HG02884 (cell line): Measurements from ENCODE around the gene LRIT2.

Experiments
- ATAC-seq: cut with Tn5 transposase; IDR thresholded peaks from one replicate; pipeline ENCODE4 v1.9.1; 2021; ENCODE audit warnings: mild to moderate bottlenecking, moderate library complexity; ENCODE audit not compliant: unreplicated experiment

The LRIT2 gene

GRCh38 chr10:84225427-84226173 is at the start of gene LRIT2:
TSS of gene LRIT2 (minus strand) at chr10:84225544. CDS start at chr10:84225520, 24 bp downstream.
- ATAC-seq: no peak

GRCh38 chr10:84270708-84271107 is 45.4 kb upstream of the LRIT2 start:
- no peak for ATAC-seq

GRCh38 chr10:84269773-84270172 is 44.4 kb upstream of the LRIT2 start:
- no peak for ATAC-seq

- no peak for ATAC-seq
These were observed 43.8 kb upstream of the LRIT2 start for GRCh38 chr10:84269162-84269561.

- ATAC-seq: peak; percentile 66
These were observed 42.3 kb upstream of the LRIT2 start for GRCh38 chr10:84267503-84268126.

- ATAC-seq: no peak
These were observed 40.1 kb upstream of the LRIT2 start for GRCh38 chr10:84265418-84265817.

- peak; percentile 83 for ATAC-seq
These were observed 39.3 kb upstream of the LRIT2 start for GRCh38 chr10:84264611-84265141.

- ATAC-seq: no peak
These were observed 38.4 kb upstream of the LRIT2 start for GRCh38 chr10:84263716-84264115.

GRCh38 chr10:84262190-84262956 is 37.0 kb upstream of the LRIT2 start:
- ATAC-seq: no peak

- ATAC-seq: no peak
These were observed 36.0 kb upstream of the LRIT2 start for GRCh38 chr10:84261236-84261915.

GRCh38 chr10:84258034-84258695 is 32.8 kb upstream of the LRIT2 start:
- no peak for ATAC-seq

GRCh38 chr10:84257343-84258020 is 32.1 kb upstream of the LRIT2 start:
- no peak for ATAC-seq

- no peak for ATAC-seq
These were observed 31.4 kb upstream of the LRIT2 start for GRCh38 chr10:84256510-84257342.

- ATAC-seq: no peak
These were observed 29.5 kb upstream of the LRIT2 start for GRCh38 chr10:84254552-84255478.

- no peak for ATAC-seq
These were observed 23.4 kb upstream of the LRIT2 start for GRCh38 chr10:84248794-84249193.

- no peak for ATAC-seq
These were observed 22.2 kb upstream of the LRIT2 start for GRCh38 chr10:84247496-84247895.

GRCh38 chr10:84244651-84245270 is 19.4 kb upstream of the LRIT2 start, which contains the start of gene RGR:
TSS of gene RGR (plus strand) at chr10:84245053. CDS start at chr10:84245091, 38 bp downstream.
- no peak for ATAC-seq
